KMS-11 (cell line): Measurements from ENCODE around the gene PIGS.
"Not testable (repeated sequence)": the region's sequence is repeated elsewhere in the genome, so short reads cannot be mapped to it uniquely, and the experiment has no call there.

Experiments used
- H2AFZ ChIP-seq: fragments of 200-600 bp; sonication (generic); 2 replicates; pipeline ENCODE4 v1.6.1; 2016; ENCODE audit warnings: antibody characterized with exemption, mixed run types, low read depth
- H3K27ac ChIP-seq: fragments of 200-600 bp; sonication (generic); 2 replicates; pipeline ENCODE4 v1.6.1; 2016; ENCODE audit warnings: mild to moderate bottlenecking, mixed run types
- H3K27me3 ChIP-seq: fragments of 200-600 bp; sonication (generic); 2 replicates; pipeline ENCODE4 v1.6.1; 2017; ENCODE audit warnings: mild to moderate bottlenecking, low read depth, mixed run types, moderate library complexity; ENCODE audit not compliant: insufficient read depth
- H3K36me3 ChIP-seq: fragments of 200-600 bp; sonication (generic); 2 replicates; pipeline ENCODE4 v1.6.1; 2017; ENCODE audit warnings: mild to moderate bottlenecking, mixed run types; ENCODE audit not compliant: insufficient read depth
- H3K4me1 ChIP-seq: fragments of 200-600 bp; sonication (generic); 2 replicates; pipeline ENCODE4 v1.6.1; 2016; ENCODE audit warnings: mild to moderate bottlenecking, low read depth, mixed run types; ENCODE audit not compliant: poor library complexity, severe bottlenecking
- H3K4me2 ChIP-seq: fragments of 200-600 bp; sonication (generic); 2 replicates; pipeline ENCODE4 v1.7.0; 2016; ENCODE audit warnings: mild to moderate bottlenecking, mixed run types
- H3K4me3 ChIP-seq: fragments of 200-600 bp; sonication (generic); IDR thresholded peaks from 2 replicates; pipeline ENCODE4 v1.6.1; 2017; ENCODE audit warnings: low read depth, low read length, mixed read lengths; ENCODE audit not compliant: insufficient read depth
- H3K79me2 ChIP-seq: fragments of 200-600 bp; sonication (generic); 2 replicates; pipeline ENCODE4 v1.6.1; 2016; ENCODE audit warnings: low read depth, mixed run types; ENCODE audit not compliant: insufficient read depth
- H3K9ac ChIP-seq: fragments of 200-600 bp; sonication (generic); 2 replicates; pipeline ENCODE4 v1.6.1; 2016; ENCODE audit warnings: mild to moderate bottlenecking, mixed run types
- H4K20me1 ChIP-seq: fragments of 200-600 bp; sonication (generic); 2 replicates; pipeline ENCODE4 v1.6.1; 2016; ENCODE audit warnings: mild to moderate bottlenecking, mixed run types; ENCODE audit not compliant: insufficient read depth
- TF ChIP-seq, protein P1 (sequence below): fragments of 200-600 bp; sonication (generic); conservative IDR thresholded peaks from 2 replicates; pipeline ENCODE4 v1.6.1; 2017; ENCODE audit warnings: low read depth, mild to moderate bottlenecking, antibody characterized with exemption, low read length, moderate library complexity, mixed read lengths

PIGS gene

DNA sequence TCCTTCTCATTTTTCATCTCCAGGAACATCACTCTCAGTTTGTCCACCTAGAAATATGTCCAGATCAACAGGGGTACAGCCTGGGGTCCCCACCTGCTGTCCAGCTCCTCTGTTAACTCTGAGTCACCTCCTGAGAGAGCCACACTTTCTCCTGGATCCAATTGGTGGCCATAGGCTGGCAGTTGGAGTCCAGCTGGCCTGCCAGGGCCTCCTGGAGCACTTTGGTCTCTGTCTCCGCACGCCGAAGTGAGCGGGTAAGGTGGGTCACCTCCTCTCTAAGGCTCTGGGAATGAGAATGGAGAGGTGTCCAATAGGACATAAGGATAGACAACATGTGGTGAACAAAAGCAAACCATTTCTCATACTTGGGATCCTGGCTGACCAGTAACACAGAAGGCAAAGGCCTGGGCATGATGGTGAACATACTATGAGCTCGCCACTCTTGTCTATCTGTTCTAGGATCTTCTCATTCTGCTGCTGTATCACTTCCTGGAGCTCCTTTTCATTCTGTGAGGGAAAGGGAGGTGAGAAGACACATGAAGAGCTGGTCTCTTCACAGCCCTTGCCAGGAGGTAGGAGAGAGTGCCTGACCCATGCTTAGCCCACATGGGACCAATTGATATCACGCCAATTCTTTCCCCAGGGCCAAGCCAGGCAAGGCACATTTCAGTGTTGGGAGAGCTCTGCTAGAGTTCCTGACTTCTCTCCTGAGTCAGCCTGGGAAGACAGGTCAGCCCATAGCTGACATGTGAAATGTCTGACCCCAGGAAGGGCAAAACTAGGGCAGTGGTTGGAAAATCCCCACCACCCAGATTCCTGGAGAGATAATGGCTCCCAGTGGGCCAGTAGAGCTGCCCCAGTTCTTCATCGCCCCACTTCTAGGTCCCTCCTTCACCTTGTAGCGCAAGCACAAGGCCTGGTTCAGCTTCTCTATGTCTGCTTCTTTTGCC is 7.2 kb upstream of the PIGS start:
- Histone ChIP-seq H3K4me1 (peaks cover 9% of the 10 kb centered on the region), H3K36me3 (peaks cover 5% of the 10 kb centered on the region; the same call in 1 of the 2 replicates), H2AFZ (no peak overlapping the region), H4K20me1 (no peaks in the 10 kb centered on the region), H3K4me3 (no peak overlapping the region), H3K9ac (no peak overlapping the region), H3K4me2 (no peak overlapping the region), H3K27ac (no peak overlapping the region), H3K79me2 (no peaks in the 10 kb centered on the region), H3K27me3 (no peaks in the 10 kb centered on the region)
- TF ChIP-seq, protein P1, sequence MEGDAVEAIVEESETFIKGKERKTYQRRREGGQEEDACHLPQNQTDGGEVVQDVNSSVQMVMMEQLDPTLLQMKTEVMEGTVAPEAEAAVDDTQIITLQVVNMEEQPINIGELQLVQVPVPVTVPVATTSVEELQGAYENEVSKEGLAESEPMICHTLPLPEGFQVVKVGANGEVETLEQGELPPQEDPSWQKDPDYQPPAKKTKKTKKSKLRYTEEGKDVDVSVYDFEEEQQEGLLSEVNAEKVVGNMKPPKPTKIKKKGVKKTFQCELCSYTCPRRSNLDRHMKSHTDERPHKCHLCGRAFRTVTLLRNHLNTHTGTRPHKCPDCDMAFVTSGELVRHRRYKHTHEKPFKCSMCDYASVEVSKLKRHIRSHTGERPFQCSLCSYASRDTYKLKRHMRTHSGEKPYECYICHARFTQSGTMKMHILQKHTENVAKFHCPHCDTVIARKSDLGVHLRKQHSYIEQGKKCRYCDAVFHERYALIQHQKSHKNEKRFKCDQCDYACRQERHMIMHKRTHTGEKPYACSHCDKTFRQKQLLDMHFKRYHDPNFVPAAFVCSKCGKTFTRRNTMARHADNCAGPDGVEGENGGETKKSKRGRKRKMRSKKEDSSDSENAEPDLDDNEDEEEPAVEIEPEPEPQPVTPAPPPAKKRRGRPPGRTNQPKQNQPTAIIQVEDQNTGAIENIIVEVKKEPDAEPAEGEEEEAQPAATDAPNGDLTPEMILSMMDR, result no peak

DNA sequence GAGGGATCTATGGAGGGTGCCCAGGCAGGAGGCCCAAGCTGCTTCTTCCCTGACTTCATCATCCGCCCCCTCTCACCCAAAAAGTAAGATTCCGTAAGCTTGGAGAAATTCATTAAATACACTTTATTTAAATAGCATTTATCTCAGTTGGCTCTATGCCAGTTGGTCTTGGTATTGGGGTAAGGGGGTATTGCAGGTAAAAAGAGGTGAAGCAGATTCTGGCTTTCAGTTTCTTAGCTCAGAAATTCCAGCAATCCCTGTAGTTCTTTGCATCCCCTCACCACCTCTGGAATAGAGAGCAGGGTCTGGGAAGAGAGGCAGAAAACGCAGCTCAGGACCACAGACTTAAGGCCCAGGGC is 6.1 kb upstream of the PIGS start:
- TF ChIP-seq, protein P1, result no peak
- Histone ChIP-seq H3K4me2 (peak overlapping the region; percentile 74), H3K27me3 (no peaks in the 10 kb centered on the region), H3K27ac (peak overlapping the region; percentile 41), H3K36me3 (no peaks in the 10 kb centered on the region; the same call in 1 of the 2 replicates), H4K20me1 (no peaks in the 10 kb centered on the region), H3K9ac (no peak overlapping the region), H3K4me3 (no peak overlapping the region), H3K79me2 (no peaks in the 10 kb centered on the region), H2AFZ (peak overlapping the region; percentile 42; the same call in 1 of the 2 replicates), H3K4me1 (peaks cover 9% of the 10 kb centered on the region)

DNA sequence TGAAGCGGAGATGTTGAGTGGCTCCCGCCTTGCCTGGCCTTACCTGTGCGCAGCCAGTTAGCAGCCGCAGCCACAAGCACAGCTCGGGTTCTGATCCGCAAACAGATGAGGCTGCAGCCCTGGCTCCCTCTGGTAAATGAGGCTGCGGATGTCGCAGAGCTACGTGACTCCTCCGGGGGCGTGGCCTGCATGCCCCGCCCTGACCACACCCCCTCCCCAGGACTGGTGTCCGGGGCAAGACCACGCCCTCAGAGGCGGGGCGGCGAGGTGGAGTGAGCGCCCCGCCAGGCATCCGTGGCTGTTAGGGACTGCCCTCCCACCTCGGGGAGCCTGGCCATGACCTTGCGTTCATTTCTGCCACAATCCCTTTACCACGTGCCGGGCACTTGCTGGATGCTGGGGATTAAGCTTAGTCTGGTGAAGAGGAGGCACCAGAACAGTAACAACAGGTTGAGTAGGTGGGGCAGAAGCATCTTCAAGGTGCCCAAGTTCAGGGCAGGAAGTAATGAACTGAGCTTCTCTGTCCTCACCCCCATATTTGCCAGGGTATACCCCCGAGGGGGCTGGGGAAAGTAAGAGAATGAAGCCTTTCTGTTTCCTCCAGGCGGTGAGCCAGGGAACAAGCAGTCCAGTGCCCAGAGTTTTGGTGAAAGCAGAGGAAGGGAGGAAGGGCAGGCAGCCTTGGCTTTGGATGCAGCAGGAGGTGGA is 5.6 kb upstream of the PIGS start, which contains the start of gene ALDOC:
ALDOC (minus strand) TSS at position 138 of the 708 bp plus-strand sequence. CDS start 1,363 bp downstream, outside the sequence.
- peaks cover 15% of the 10 kb centered on the region for H3K4me1 ChIP-seq
- TF ChIP-seq, protein P1, result no peak
- peak within 1 kb of the TSS; percentile 41 for H3K27ac ChIP-seq
- peak within 1 kb of the TSS; percentile 42 for H2AFZ ChIP-seq
- H3K4me2 ChIP-seq, result peak within 1 kb of the TSS; percentile 74
- H3K27me3 ChIP-seq, result no peaks in the 10 kb centered on the region
- no peak within 1 kb of the TSS for H3K4me3 ChIP-seq
- peak within 1 kb of the TSS; percentile 5 for H3K9ac ChIP-seq
- no peaks in the 10 kb centered on the region for H3K79me2 ChIP-seq
- H4K20me1 ChIP-seq, result no peaks in the 10 kb centered on the region
- H3K36me3 ChIP-seq, result no peaks in the 10 kb centered on the region; the same call in 1 of the 2 replicates

DNA sequence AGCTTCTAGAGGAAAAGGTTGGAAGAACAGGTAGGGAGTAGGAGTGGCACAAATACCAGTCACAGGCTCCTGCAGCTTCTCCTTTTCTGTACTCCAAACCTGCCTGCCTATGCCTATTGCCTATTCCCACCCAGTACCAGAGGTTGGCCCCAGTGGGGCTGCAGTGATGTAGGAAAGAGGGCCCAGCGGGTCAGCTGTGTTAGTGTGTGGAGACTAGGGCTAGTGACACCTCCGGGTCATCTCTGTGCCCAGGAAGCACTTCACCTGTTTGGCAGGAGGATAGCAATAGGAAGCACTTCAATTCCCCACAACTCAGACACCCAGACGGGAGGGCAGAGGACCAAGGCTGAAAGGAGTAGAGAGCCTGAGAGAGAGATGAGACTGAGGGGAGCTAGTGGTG is 4.7 kb upstream of the PIGS start:
- not testable (repeated sequence) for H3K36me3 ChIP-seq, H3K27me3 ChIP-seq, H3K4me2 ChIP-seq, H3K9ac ChIP-seq, H3K79me2 ChIP-seq, H3K27ac ChIP-seq, H4K20me1 ChIP-seq, H2AFZ ChIP-seq, H3K4me3 ChIP-seq
- H3K4me1 ChIP-seq, result peaks cover 16% of the 10 kb centered on the region
